Stimulated activated CD8-positive, alpha-beta memory T cell treated with anti-CD3 and anti-CD28 coated beads, Interleukin-2, amount 100 ng/mL, for 48 hours (primary cell): ENCODE data around the gene FREM1.

Experiments
- DNase-seq, 2 donors: peaks; one replicate each; pipeline ENCODE4 v3.0.0-alpha.2; 2020; ENCODE audit warnings: low read depth in 2 of 2

Gene FREM1

GRCh38 chr9:14702200-14702720 lies 208.0 kb downstream of the FREM1 start:
- DNase-seq, result no peak

GRCh38 chr9:14693251-14693861 lies 216.9 kb downstream of the FREM1 start, which contains the start of gene ZDHHC21:
Gene ZDHHC21 (minus strand): TSS chr9:14693432. CDS start chr9:14674340, 19,092 bp downstream.
- peak; percentile 48 to 58 for DNase-seq

- no peak for DNase-seq
Measured at GRCh38 chr9:14692470-14693250, 217.6 kb downstream of the FREM1 start.

GRCh38 chr9:14690948-14691730 lies 219.1 kb downstream of the FREM1 start:
- no peak for DNase-seq

- no peak for DNase-seq
Measured at GRCh38 chr9:14687042-14687719, 223.0 kb downstream of the FREM1 start.

GRCh38 chr9:14686168-14686567 lies 224.1 kb downstream of the FREM1 start:
- DNase-seq, result no peak
